ENCODE measurements around the gene FBXO7. TPM values are rescaled to one million over a fixed set of nuclear protein-coding genes. Genes with fewer than 3 reads are reported as not detected.

FBXO7 gene
- total and polyA plus RNA-seq, 9 of the 15 experiments (the other 6 are each of a cell fraction or from before 2014, with no cell fraction given), result 34.0 to 162 (median 85.2) TPM

DNA sequence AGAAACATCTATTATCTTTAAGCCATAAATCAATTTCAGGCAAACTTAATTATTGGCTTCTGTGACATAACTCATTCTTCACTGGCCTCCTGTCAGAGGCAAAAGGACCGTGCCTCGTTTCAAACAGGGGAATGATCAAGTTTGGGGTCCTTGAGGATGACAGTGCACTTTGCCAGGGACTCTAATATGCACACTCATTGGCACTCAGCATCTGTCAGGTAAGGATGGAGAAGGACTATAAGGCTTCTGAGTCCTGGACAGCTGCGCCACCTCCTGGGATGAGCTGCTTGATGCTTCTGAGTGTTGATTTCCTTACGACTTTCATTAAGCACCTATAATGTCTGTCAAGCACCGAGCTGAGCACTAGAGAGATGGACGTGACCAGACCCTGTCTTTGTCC is 30.5 kb upstream of the FBXO7 start (continued):
- TF ChIP-seq, protein P1, sequence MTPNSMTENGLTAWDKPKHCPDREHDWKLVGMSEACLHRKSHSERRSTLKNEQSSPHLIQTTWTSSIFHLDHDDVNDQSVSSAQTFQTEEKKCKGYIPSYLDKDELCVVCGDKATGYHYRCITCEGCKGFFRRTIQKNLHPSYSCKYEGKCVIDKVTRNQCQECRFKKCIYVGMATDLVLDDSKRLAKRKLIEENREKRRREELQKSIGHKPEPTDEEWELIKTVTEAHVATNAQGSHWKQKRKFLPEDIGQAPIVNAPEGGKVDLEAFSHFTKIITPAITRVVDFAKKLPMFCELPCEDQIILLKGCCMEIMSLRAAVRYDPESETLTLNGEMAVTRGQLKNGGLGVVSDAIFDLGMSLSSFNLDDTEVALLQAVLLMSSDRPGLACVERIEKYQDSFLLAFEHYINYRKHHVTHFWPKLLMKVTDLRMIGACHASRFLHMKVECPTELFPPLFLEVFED (CRISPR knock-in tag; conservative IDR thresholded peaks at IDR 0.05), result no peak
- TF ChIP-seq RBFOX2 (IDR thresholded peaks at IDR 0.05; ENCODE audit: low read depth, low read length) (no peak), CREBBP (IDR thresholded peaks at IDR 0.05; ENCODE audit: low read depth, low read length) (no peak), ZFPM2 (CRISPR knock-in tag; IDR thresholded peaks at IDR 0.05) (no peak), RAD21 (CRISPR knock-in tag; conservative IDR thresholded peaks at IDR 0.05 in 1 of 2, IDR thresholded peaks at IDR 0.05 in 1 of 2) (peak in 1 of 2 experiments; percentile 61; a peak in 3 of 4 replicates), CTBP1 (IDR thresholded peaks at IDR 0.05; ENCODE audit: borderline replicate concordance) (peak; percentile 57; the same call in 1 of the 2 replicates), RCOR1 (IDR thresholded peaks at IDR 0.05; ENCODE audit: borderline replicate concordance in 1 of 2, low read depth in 2 of 2, low read length in 2 of 2) (peak in 1 of 2 experiments; percentile 30; a peak in 1 of 4 replicates), C11orf30 (IDR thresholded peaks at IDR 0.05; ENCODE audit: low read depth) (peak; percentile 61), ZZZ3 (IDR thresholded peaks at IDR 0.05) (no peak), CBX2 (IDR thresholded peaks at IDR 0.05; ENCODE audit: insufficient read depth, low read length, poor library complexity, severe bottlenecking) (no peak), ZNF778 (CRISPR knock-in tag; IDR thresholded peaks at IDR 0.05) (no peak), NEUROD1 (IDR thresholded peaks at IDR 0.05; ENCODE audit: borderline replicate concordance, low read depth, low read length, partially characterized antibody) (no peak), MXI1 (IDR thresholded peaks at IDR 0.05; ENCODE audit: low read depth, low read length) (no peak), MAFG (tag; conservative IDR thresholded peaks at IDR 0.05) (peak; percentile 64), RHOXF2B (CRISPR knock-in tag; conservative IDR thresholded peaks at IDR 0.05) (no peak), NFE2 (IDR thresholded peaks at IDR 0.05; ENCODE audit: low read depth) (peak; percentile 66)
- TF ChIP-seq, protein P2, sequence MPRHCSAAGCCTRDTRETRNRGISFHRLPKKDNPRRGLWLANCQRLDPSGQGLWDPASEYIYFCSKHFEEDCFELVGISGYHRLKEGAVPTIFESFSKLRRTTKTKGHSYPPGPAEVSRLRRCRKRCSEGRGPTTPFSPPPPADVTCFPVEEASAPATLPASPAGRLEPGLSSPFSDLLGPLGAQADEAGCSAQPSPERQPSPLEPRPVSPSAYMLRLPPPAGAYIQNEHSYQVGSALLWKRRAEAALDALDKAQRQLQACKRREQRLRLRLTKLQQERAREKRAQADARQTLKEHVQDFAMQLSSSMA (CRISPR knock-in tag; IDR thresholded peaks at IDR 0.05), result no peak
- TF ChIP-seq, protein P3, sequence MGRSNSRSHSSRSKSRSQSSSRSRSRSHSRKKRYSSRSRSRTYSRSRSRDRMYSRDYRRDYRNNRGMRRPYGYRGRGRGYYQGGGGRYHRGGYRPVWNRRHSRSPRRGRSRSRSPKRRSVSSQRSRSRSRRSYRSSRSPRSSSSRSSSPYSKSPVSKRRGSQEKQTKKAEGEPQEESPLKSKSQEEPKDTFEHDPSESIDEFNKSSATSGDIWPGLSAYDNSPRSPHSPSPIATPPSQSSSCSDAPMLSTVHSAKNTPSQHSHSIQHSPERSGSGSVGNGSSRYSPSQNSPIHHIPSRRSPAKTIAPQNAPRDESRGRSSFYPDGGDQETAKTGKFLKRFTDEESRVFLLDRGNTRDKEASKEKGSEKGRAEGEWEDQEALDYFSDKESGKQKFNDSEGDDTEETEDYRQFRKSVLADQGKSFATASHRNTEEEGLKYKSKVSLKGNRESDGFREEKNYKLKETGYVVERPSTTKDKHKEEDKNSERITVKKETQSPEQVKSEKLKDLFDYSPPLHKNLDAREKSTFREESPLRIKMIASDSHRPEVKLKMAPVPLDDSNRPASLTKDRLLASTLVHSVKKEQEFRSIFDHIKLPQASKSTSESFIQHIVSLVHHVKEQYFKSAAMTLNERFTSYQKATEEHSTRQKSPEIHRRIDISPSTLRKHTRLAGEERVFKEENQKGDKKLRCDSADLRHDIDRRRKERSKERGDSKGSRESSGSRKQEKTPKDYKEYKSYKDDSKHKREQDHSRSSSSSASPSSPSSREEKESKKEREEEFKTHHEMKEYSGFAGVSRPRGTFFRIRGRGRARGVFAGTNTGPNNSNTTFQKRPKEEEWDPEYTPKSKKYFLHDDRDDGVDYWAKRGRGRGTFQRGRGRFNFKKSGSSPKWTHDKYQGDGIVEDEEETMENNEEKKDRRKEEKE (IDR thresholded peaks at IDR 0.05; ENCODE audit: borderline replicate concordance in 1 of 2, control insufficient read depth in 1 of 2, low read depth in 2 of 2, low read length in 1 of 2), result no peak
- TF ChIP-seq, protein P4, sequence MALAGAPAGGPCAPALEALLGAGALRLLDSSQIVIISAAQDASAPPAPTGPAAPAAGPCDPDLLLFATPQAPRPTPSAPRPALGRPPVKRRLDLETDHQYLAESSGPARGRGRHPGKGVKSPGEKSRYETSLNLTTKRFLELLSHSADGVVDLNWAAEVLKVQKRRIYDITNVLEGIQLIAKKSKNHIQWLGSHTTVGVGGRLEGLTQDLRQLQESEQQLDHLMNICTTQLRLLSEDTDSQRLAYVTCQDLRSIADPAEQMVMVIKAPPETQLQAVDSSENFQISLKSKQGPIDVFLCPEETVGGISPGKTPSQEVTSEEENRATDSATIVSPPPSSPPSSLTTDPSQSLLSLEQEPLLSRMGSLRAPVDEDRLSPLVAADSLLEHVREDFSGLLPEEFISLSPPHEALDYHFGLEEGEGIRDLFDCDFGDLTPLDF (CRISPR knock-in tag; IDR thresholded peaks at IDR 0.05), result no peak
